ENCODE results near the gene GAPDH.

- TF ChIP-seq, protein P1, sequence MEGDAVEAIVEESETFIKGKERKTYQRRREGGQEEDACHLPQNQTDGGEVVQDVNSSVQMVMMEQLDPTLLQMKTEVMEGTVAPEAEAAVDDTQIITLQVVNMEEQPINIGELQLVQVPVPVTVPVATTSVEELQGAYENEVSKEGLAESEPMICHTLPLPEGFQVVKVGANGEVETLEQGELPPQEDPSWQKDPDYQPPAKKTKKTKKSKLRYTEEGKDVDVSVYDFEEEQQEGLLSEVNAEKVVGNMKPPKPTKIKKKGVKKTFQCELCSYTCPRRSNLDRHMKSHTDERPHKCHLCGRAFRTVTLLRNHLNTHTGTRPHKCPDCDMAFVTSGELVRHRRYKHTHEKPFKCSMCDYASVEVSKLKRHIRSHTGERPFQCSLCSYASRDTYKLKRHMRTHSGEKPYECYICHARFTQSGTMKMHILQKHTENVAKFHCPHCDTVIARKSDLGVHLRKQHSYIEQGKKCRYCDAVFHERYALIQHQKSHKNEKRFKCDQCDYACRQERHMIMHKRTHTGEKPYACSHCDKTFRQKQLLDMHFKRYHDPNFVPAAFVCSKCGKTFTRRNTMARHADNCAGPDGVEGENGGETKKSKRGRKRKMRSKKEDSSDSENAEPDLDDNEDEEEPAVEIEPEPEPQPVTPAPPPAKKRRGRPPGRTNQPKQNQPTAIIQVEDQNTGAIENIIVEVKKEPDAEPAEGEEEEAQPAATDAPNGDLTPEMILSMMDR (IDR thresholded peaks at IDR 0.05), result no peak
- no peak for TF ChIP-seq POLR2A (IDR thresholded peaks at IDR 0.05)
Measured at GRCh38 chr12:6584293-6584692, 50.0 kb downstream of the GAPDH start.
